Fibroblast of lung (primary cell): ENCODE results near the gene LCP1. TPM values are rescaled to one million over a fixed set of nuclear protein-coding genes. Genes with fewer than 3 reads are reported as not detected.
"Not testable (repeated sequence)": the region's sequence is repeated elsewhere in the genome, so short reads cannot be mapped to it uniquely, and the experiment has no call there.

Source experiments
- DNase-seq, 2 donors: peaks; one replicate each; pipeline versions ENCODE4 v3.0.0 to v3.0.0-alpha.2; 2010; ENCODE audit warnings: low read depth in 2 of 2
- H2AFZ ChIP-seq: 2 replicates; pipeline ENCODE4 v1.5.1; 2012; ENCODE audit warnings: low read length, control low read depth, inconsistent platforms
- H3K27ac ChIP-seq: 2 replicates; pipeline ENCODE4 v1.5.1; 2011; ENCODE audit warnings: low read length, control low read depth; ENCODE audit not compliant: insufficient read depth
- H3K27me3 ChIP-seq: 2 replicates; pipeline ENCODE4 v1.5.1; 2011; ENCODE audit warnings: mild to moderate bottlenecking, low read length; ENCODE audit not compliant: control insufficient read depth, insufficient read depth
- H3K36me3 ChIP-seq: 2 replicates; pipeline ENCODE4 v1.5.1; 2011; ENCODE audit warnings: low read length; ENCODE audit not compliant: control insufficient read depth, insufficient read depth
- H3K4me1 ChIP-seq: 2 replicates; pipeline ENCODE4 v1.5.1; 2011; ENCODE audit warnings: low read length; ENCODE audit not compliant: control insufficient read depth, insufficient read depth; ENCODE audit errors: extremely low read depth
- H3K4me2 ChIP-seq: 2 replicates; pipeline ENCODE4 v1.5.1; 2011; ENCODE audit warnings: low read length, control low read depth; ENCODE audit not compliant: insufficient read depth; ENCODE audit errors: extremely low read depth
- H3K4me3 ChIP-seq, 4 experiments: fragments of 200-600 bp in 1 of 4; sonication (generic) in 1 of 4; replicated peaks in 1 of 4; 2 replicates each; pipeline ENCODE4 v1.5.1; 2011 to 2016; ENCODE audit warnings: low read length in 4 of 4, low read depth in 3 of 4, mild to moderate bottlenecking in 3 of 4, control low read depth in 2 of 4, inconsistent platforms in 1 of 4, mixed read lengths in 1 of 4; ENCODE audit not compliant: insufficient read depth in 1 of 4; ENCODE audit errors: control extremely low read depth in 1 of 4
- H3K79me2 ChIP-seq: 2 replicates; pipeline ENCODE4 v1.5.1; 2012; ENCODE audit warnings: mild to moderate bottlenecking, low read length, inconsistent platforms; ENCODE audit not compliant: control insufficient read depth, insufficient read depth
- H3K9ac ChIP-seq: 2 replicates; pipeline ENCODE4 v1.5.1; 2011; ENCODE audit warnings: mild to moderate bottlenecking, low read length, control low read depth; ENCODE audit not compliant: insufficient read depth
- H3K9me3 ChIP-seq: 2 replicates; pipeline ENCODE4 v1.5.1; 2012; ENCODE audit warnings: low read depth, low read length; ENCODE audit not compliant: control insufficient read depth, insufficient read depth
- H4K20me1 ChIP-seq: 2 replicates; pipeline ENCODE4 v1.5.1; 2011; ENCODE audit warnings: low read length; ENCODE audit not compliant: control insufficient read depth, insufficient read depth; ENCODE audit errors: extremely low read depth
- CTCF ChIP-seq, 2 donors: IDR thresholded peaks in 1 of 2; conservative IDR thresholded peaks in 1 of 2; 1 replicate in 1 of 2; 2 replicates in 1 of 2; pipeline ENCODE4 v1.5.1; 2011 to 2012; ENCODE audit warnings: low read length in 2 of 2, control low read depth in 1 of 2, inconsistent platforms in 1 of 2, low read depth in 1 of 2, mild to moderate bottlenecking in 1 of 2
- EZH2 ChIP-seq: IDR thresholded peaks from 2 replicates; pipeline ENCODE4 v1.5.1; 2012; ENCODE audit warnings: low read length, control low read depth, mild to moderate bottlenecking; ENCODE audit errors: missing control alignments
- polyA plus RNA-seq, 2 donors: library from polyadenylated mRNA; depleted of rRNA in 1 of 2; stranded (reverse) in 1 of 2; unstranded in 1 of 2; fragments of >200 nt; gene quantifications; 2 replicates each; pipeline ENCODE4 v1.2.1, GENCODE V29; 2011 to 2012; ENCODE audit warnings: missing spikeins in 1 of 2
- total RNA-seq: library from RNA; depleted of rRNA; stranded (reverse); fragments of >200 nt; gene quantifications from 2 replicates; pipeline ENCODE4 v1.2.1, GENCODE V29; 2014

Gene LCP1
- total and polyA plus RNA-seq, 2 donors (not counting 1 experiment from before 2014, with no cell fraction given) = under 0.01 to 0.06 TPM

GRCh38 chr13:46165485-46166223 lies 16.3 kb downstream of the LCP1 start:
- Histone ChIP-seq H3K9me3 (no peaks in the 10 kb centered on the region), H3K27ac (no peak overlapping the region), H4K20me1 (no peaks in the 10 kb centered on the region), H3K4me2 (no peak overlapping the region), H3K36me3 (no peaks in the 10 kb centered on the region), H3K4me1 (no peaks in the 10 kb centered on the region), H3K27me3 (no peaks in the 10 kb centered on the region), H3K9ac (no peak overlapping the region), H2AFZ (no peak overlapping the region), H3K79me2 (no peaks in the 10 kb centered on the region), H3K4me3 (no peak overlapping the region)
- TF ChIP-seq CTCF (conservative IDR thresholded peaks at IDR 0.05 in 1 of 2, IDR thresholded peaks at IDR 0.05 in 1 of 2; ENCODE audit: low read depth in 1 of 2, low read length in 2 of 2) (no peak), EZH2 (no peak)
- DNase-seq = peak in 1 of 2 donors; percentile 60

GRCh38 chr13:46164661-46165060 lies 17.3 kb downstream of the LCP1 start:
- H3K27ac ChIP-seq = no peak overlapping the region
- no peak for TF ChIP-seq EZH2
- no peak for TF ChIP-seq CTCF (conservative IDR thresholded peaks at IDR 0.05 in 1 of 2, IDR thresholded peaks at IDR 0.05 in 1 of 2; ENCODE audit: low read depth in 1 of 2, low read length in 2 of 2)
- no peaks in the 10 kb centered on the region for H3K9me3 ChIP-seq
- no peaks in the 10 kb centered on the region for H3K27me3 ChIP-seq
- H3K79me2 ChIP-seq = no peaks in the 10 kb centered on the region
- H3K4me2 ChIP-seq = no peak overlapping the region
- H3K4me3 ChIP-seq = no peak overlapping the region
- no peaks in the 10 kb centered on the region for H3K36me3 ChIP-seq
- no peak overlapping the region for H3K9ac ChIP-seq
- H3K4me1 ChIP-seq = no peaks in the 10 kb centered on the region
- H2AFZ ChIP-seq = no peak overlapping the region
- H4K20me1 ChIP-seq = no peaks in the 10 kb centered on the region
- DNase-seq = no peak

GRCh38 chr13:46162741-46163140 lies 19.2 kb downstream of the LCP1 start:
- H3K36me3 ChIP-seq = not testable (repeated sequence)

More at GRCh38 chr13:46162741-46163140, 19.2 kb downstream of the LCP1 start:
- H3K4me2 ChIP-seq, H3K79me2 ChIP-seq, H3K4me1 ChIP-seq, H3K27ac ChIP-seq, H2AFZ ChIP-seq, H3K4me3 ChIP-seq, H3K9me3 ChIP-seq, DNase-seq, H3K27me3 ChIP-seq, H4K20me1 ChIP-seq, H3K9ac ChIP-seq: not testable (repeated sequence)
